GM19463 (cell line): ENCODE data around the gene FARS2.

ENCODE experiments used
- ATAC-seq: cut with Tn5 transposase; IDR thresholded peaks from one replicate; pipeline ENCODE4 v1.9.1; 2021; ENCODE audit warnings: mild to moderate bottlenecking, moderate library complexity; ENCODE audit not compliant: unreplicated experiment

The FARS2 gene

GRCh38 chr6:5525209-5525608, 263.9 kb downstream of the FARS2 start:
- ATAC-seq: no peak

GRCh38 chr6:5529015-5529414, 267.7 kb downstream of the FARS2 start:
- no peak for ATAC-seq

GRCh38 chr6:5529733-5530132, 268.4 kb downstream of the FARS2 start:
- ATAC-seq: no peak

- no peak for ATAC-seq
Measured at GRCh38 chr6:5531161-5531560, 269.8 kb downstream of the FARS2 start.

- no peak for ATAC-seq
Measured at GRCh38 chr6:5531853-5532375, 270.6 kb downstream of the FARS2 start.

GRCh38 chr6:5532941-5533340, 271.6 kb downstream of the FARS2 start:
- ATAC-seq: no peak

- ATAC-seq: no peak
Measured at GRCh38 chr6:5534643-5535042, 273.3 kb downstream of the FARS2 start.

GRCh38 chr6:5536644-5537043, 275.3 kb downstream of the FARS2 start:
- ATAC-seq: no peak

GRCh38 chr6:5537132-5537531, 275.8 kb downstream of the FARS2 start:
- no peak for ATAC-seq

- ATAC-seq: no peak
Measured at GRCh38 chr6:5537967-5538366, 276.7 kb downstream of the FARS2 start.

- ATAC-seq: no peak
Measured at GRCh38 chr6:5540370-5540769, 279.1 kb downstream of the FARS2 start.

GRCh38 chr6:5541025-5541424, 279.7 kb downstream of the FARS2 start:
- ATAC-seq: no peak

- no peak for ATAC-seq
Measured at GRCh38 chr6:5541751-5542432, 280.6 kb downstream of the FARS2 start.

GRCh38 chr6:5547556-5547955, 286.2 kb downstream of the FARS2 start:
- ATAC-seq: no peak

GRCh38 chr6:5550631-5551030, 289.3 kb downstream of the FARS2 start:
- ATAC-seq: no peak

- no peak for ATAC-seq
Measured at GRCh38 chr6:5552243-5552642, 290.9 kb downstream of the FARS2 start.

- ATAC-seq: no peak
Measured at GRCh38 chr6:5553767-5554166, 292.5 kb downstream of the FARS2 start.

- ATAC-seq: no peak
Measured at GRCh38 chr6:5554226-5554625, 292.9 kb downstream of the FARS2 start.

- no peak for ATAC-seq
Measured at GRCh38 chr6:5556011-5556410, 294.7 kb downstream of the FARS2 start.

- ATAC-seq: no peak
Measured at GRCh38 chr6:5557506-5557905, 296.2 kb downstream of the FARS2 start.

GRCh38 chr6:5559651-5560050, 298.3 kb downstream of the FARS2 start:
- ATAC-seq: no peak

GRCh38 chr6:5562277-5562676, 301.0 kb downstream of the FARS2 start:
- ATAC-seq: no peak

- no peak for ATAC-seq
Measured at GRCh38 chr6:5563086-5563485, 301.8 kb downstream of the FARS2 start.
